IMR-90 (cell line): Measurements from ENCODE around the gene TSPO.

Experiments used
- CTCF ChIP-seq: conservative IDR thresholded peaks from 2 replicates; pipeline ENCODE4 v1.5.1; 2012; ENCODE audit warnings: mild to moderate bottlenecking, low read depth, low read length, improper control_type of control experiment
- POLR2A ChIP-seq: IDR thresholded peaks from 2 replicates; pipeline ENCODE4 v1.6.1; 2012; ENCODE audit warnings: mild to moderate bottlenecking, low read depth, low read length

GRCh38 chr22:43170131-43170480 is 18.7 kb downstream of the TSPO start:
- TF ChIP-seq CTCF: no peak
- no peak for TF ChIP-seq POLR2A
